Fibroblast of lung (primary cell): ENCODE data around the gene OAT. TPM values are rescaled to one million over a fixed set of nuclear protein-coding genes. Genes with fewer than 3 reads are reported as not detected.

Experiments
- DNase-seq, 2 donors: peaks; one replicate each; pipeline versions ENCODE4 v3.0.0 to v3.0.0-alpha.2; 2010; ENCODE audit warnings: low read depth in 2 of 2
- H2AFZ ChIP-seq: 2 replicates; pipeline ENCODE4 v1.5.1; 2012; ENCODE audit warnings: low read length, control low read depth, inconsistent platforms
- H3K27ac ChIP-seq: 2 replicates; pipeline ENCODE4 v1.5.1; 2011; ENCODE audit warnings: low read length, control low read depth; ENCODE audit not compliant: insufficient read depth
- H3K27me3 ChIP-seq: 2 replicates; pipeline ENCODE4 v1.5.1; 2011; ENCODE audit warnings: mild to moderate bottlenecking, low read length; ENCODE audit not compliant: control insufficient read depth, insufficient read depth
- H3K36me3 ChIP-seq: 2 replicates; pipeline ENCODE4 v1.5.1; 2011; ENCODE audit warnings: low read length; ENCODE audit not compliant: control insufficient read depth, insufficient read depth
- H3K4me1 ChIP-seq: 2 replicates; pipeline ENCODE4 v1.5.1; 2011; ENCODE audit warnings: low read length; ENCODE audit not compliant: control insufficient read depth, insufficient read depth; ENCODE audit errors: extremely low read depth
- H3K4me2 ChIP-seq: 2 replicates; pipeline ENCODE4 v1.5.1; 2011; ENCODE audit warnings: low read length, control low read depth; ENCODE audit not compliant: insufficient read depth; ENCODE audit errors: extremely low read depth
- H3K4me3 ChIP-seq, 4 experiments: fragments of 200-600 bp in 1 of 4; sonication (generic) in 1 of 4; replicated peaks in 1 of 4; 2 replicates each; pipeline ENCODE4 v1.5.1; 2011 to 2016; ENCODE audit warnings: low read length in 4 of 4, low read depth in 3 of 4, mild to moderate bottlenecking in 3 of 4, control low read depth in 2 of 4, inconsistent platforms in 1 of 4, mixed read lengths in 1 of 4; ENCODE audit not compliant: insufficient read depth in 1 of 4; ENCODE audit errors: control extremely low read depth in 1 of 4
- H3K79me2 ChIP-seq: 2 replicates; pipeline ENCODE4 v1.5.1; 2012; ENCODE audit warnings: mild to moderate bottlenecking, low read length, inconsistent platforms; ENCODE audit not compliant: control insufficient read depth, insufficient read depth
- H3K9ac ChIP-seq: 2 replicates; pipeline ENCODE4 v1.5.1; 2011; ENCODE audit warnings: mild to moderate bottlenecking, low read length, control low read depth; ENCODE audit not compliant: insufficient read depth
- H3K9me3 ChIP-seq: 2 replicates; pipeline ENCODE4 v1.5.1; 2012; ENCODE audit warnings: low read depth, low read length; ENCODE audit not compliant: control insufficient read depth, insufficient read depth
- H4K20me1 ChIP-seq: 2 replicates; pipeline ENCODE4 v1.5.1; 2011; ENCODE audit warnings: low read length; ENCODE audit not compliant: control insufficient read depth, insufficient read depth; ENCODE audit errors: extremely low read depth
- EZH2 ChIP-seq: IDR thresholded peaks from 2 replicates; pipeline ENCODE4 v1.5.1; 2012; ENCODE audit warnings: low read length, control low read depth, mild to moderate bottlenecking; ENCODE audit errors: missing control alignments
- polyA plus RNA-seq, 2 donors: library from polyadenylated mRNA; depleted of rRNA in 1 of 2; stranded (reverse) in 1 of 2; unstranded in 1 of 2; fragments of >200 nt; gene quantifications; 2 replicates each; pipeline ENCODE4 v1.2.1, GENCODE V29; 2011 to 2012; ENCODE audit warnings: missing spikeins in 1 of 2
- total RNA-seq: library from RNA; depleted of rRNA; stranded (reverse); fragments of >200 nt; gene quantifications from 2 replicates; pipeline ENCODE4 v1.2.1, GENCODE V29; 2014
- TF ChIP-seq, protein P1 (sequence below), 2 donors: IDR thresholded peaks in 1 of 2; conservative IDR thresholded peaks in 1 of 2; 1 replicate in 1 of 2; 2 replicates in 1 of 2; pipeline ENCODE4 v1.5.1; 2011 to 2012; ENCODE audit warnings: low read length in 2 of 2, control low read depth in 1 of 2, inconsistent platforms in 1 of 2, low read depth in 1 of 2, mild to moderate bottlenecking in 1 of 2

The OAT gene
- total and polyA plus RNA-seq, 2 donors (not counting 1 experiment from before 2014, with no cell fraction given): 147 to 227 TPM

DNA sequence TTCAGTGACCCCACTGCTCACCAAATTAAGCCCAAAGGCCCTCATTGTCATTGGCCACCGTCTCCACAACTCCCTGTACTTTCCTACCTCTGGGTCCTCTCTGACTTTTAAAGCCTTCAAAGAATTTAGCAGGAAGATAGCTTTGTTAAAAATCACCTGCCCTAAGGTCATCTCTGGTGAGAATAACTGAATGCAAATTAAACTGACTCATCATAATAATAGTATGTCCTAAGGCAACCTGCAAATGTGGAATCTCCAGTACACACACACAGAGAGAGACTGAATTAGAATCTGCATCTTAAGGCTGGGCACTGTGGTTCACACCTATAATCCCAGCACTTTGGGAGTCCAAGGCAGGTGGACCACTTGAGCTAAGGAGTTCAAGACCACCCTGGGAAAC lies 24.1 kb downstream of the OAT start:
- Histone ChIP-seq H3K4me3 (no peak overlapping the region), H3K27me3 (no peaks in the 10 kb centered on the region), H3K79me2 (no peaks in the 10 kb centered on the region), H3K4me1 (no peaks in the 10 kb centered on the region), H3K36me3 (no peaks in the 10 kb centered on the region), H3K27ac (no peak overlapping the region), H4K20me1 (no peaks in the 10 kb centered on the region), H2AFZ (no peak overlapping the region), H3K4me2 (no peak overlapping the region), H3K9ac (no peak overlapping the region), H3K9me3 (no peaks in the 10 kb centered on the region)
- DNase-seq: no peak
- no peak for TF ChIP-seq EZH2
- TF ChIP-seq, protein P1, sequence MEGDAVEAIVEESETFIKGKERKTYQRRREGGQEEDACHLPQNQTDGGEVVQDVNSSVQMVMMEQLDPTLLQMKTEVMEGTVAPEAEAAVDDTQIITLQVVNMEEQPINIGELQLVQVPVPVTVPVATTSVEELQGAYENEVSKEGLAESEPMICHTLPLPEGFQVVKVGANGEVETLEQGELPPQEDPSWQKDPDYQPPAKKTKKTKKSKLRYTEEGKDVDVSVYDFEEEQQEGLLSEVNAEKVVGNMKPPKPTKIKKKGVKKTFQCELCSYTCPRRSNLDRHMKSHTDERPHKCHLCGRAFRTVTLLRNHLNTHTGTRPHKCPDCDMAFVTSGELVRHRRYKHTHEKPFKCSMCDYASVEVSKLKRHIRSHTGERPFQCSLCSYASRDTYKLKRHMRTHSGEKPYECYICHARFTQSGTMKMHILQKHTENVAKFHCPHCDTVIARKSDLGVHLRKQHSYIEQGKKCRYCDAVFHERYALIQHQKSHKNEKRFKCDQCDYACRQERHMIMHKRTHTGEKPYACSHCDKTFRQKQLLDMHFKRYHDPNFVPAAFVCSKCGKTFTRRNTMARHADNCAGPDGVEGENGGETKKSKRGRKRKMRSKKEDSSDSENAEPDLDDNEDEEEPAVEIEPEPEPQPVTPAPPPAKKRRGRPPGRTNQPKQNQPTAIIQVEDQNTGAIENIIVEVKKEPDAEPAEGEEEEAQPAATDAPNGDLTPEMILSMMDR (conservative IDR thresholded peaks at IDR 0.05 in 1 of 2, IDR thresholded peaks at IDR 0.05 in 1 of 2; ENCODE audit: low read depth in 1 of 2, low read length in 2 of 2): no peak

DNA sequence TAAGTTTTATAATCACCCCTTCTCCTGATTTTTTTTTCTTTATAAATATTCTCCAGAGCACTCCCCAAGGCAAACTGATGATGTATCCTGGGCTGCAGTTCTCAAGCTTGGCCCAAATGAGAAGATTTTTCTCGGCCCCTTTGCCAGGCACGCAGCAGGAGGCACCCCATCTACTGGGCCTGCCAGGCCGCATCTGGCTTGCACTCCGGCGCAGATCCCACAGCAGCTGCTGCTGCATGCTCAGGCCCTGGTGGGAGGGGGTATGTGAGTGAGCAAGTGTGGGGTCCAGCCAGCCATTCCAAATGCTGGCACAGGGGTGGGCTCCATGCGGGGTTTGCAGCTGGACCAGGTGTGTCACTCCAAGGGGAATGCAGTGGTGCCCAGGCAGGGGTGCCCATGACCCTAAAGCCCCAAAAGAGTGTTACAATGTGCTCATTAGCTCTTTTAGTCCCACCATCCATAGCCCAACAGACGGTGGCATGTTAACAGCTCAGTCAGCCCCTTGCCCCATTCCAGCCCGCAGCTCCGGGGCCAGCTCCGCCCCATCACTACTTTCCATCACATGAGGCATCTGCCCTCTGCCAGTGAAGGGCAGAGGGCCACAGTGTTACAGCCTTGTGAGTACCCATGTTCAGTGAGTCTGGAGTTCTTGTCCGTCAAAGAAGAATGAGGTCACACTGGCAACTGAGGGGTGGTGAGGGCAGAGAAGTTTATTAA lies 25.9 kb downstream of the OAT start:
- H4K20me1 ChIP-seq: no peaks in the 10 kb centered on the region
- H3K4me1 ChIP-seq: no peaks in the 10 kb centered on the region
- no peak overlapping the region for H2AFZ ChIP-seq
- H3K27me3 ChIP-seq: no peaks in the 10 kb centered on the region
- no peaks in the 10 kb centered on the region for H3K79me2 ChIP-seq
- H3K27ac ChIP-seq: no peak overlapping the region
- H3K9ac ChIP-seq: no peak overlapping the region
- H3K4me2 ChIP-seq: no peak overlapping the region
- no peaks in the 10 kb centered on the region for H3K36me3 ChIP-seq
- no peak for DNase-seq
- no peak overlapping the region for H3K4me3 ChIP-seq
- H3K9me3 ChIP-seq: no peaks in the 10 kb centered on the region
- TF ChIP-seq, protein P1 (conservative IDR thresholded peaks at IDR 0.05 in 1 of 2, IDR thresholded peaks at IDR 0.05 in 1 of 2; ENCODE audit: low read depth in 1 of 2, low read length in 2 of 2): no peak
- no peak for TF ChIP-seq EZH2

DNA sequence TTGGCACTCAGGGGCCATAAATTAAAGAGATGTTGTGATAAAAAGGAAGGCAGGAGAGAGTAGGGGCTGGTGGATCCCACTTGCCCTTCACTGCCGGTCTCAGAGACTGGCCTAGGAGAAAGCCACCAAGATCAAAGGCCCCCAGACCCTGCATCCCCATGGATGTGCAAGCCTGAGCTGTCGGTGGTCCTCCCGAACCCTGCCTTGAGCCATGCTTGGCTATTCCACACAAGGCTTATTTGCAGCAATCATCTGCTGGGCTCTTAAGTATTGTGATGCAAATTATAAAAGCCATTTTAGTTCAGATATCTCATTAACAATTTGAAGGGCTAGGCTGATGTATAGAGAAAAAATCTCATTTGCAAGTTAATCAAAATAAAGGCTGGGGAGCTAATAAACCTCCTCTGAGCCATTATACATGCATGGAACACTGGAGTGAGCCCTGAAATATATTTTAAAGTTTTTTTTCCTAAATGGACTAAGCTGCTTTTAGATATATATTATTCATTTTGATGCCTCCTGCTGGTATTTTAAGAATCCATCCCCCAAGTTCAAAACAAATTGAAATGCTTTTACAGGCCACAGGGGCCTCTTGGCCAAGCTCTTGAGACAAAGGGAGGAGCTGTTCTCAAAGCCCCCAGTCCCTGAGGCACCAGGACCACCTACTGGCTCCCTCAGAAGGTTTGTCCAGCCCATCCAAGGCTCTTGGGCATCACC lies 28.1 kb downstream of the OAT start:
- no peak for DNase-seq

More for the DNA sequence above, 28.1 kb downstream of the OAT start:
- Histone ChIP-seq H3K27ac (no peak overlapping the region), H3K27me3 (no peaks in the 10 kb centered on the region), H3K36me3 (no peaks in the 10 kb centered on the region), H3K9ac (no peak overlapping the region), H3K4me2 (no peak overlapping the region), H3K4me3 (no peak overlapping the region), H3K9me3 (no peaks in the 10 kb centered on the region), H4K20me1 (no peaks in the 10 kb centered on the region), H3K4me1 (no peaks in the 10 kb centered on the region), H3K79me2 (no peaks in the 10 kb centered on the region), H2AFZ (no peak overlapping the region)
- TF ChIP-seq, protein P1 (conservative IDR thresholded peaks at IDR 0.05 in 1 of 2, IDR thresholded peaks at IDR 0.05 in 1 of 2; ENCODE audit: low read depth in 1 of 2, low read length in 2 of 2): no peak
- TF ChIP-seq EZH2: no peak
